Activated naive CD4-positive, alpha-beta T cell (primary cell): ENCODE measurements around the gene PAIP2.
"Not testable (repeated sequence)": the region's sequence is repeated elsewhere in the genome, so short reads cannot be mapped to it uniquely, and the experiment has no call there.

Source experiments
- DNase-seq, 4 experiments: peaks; one replicate each; lab custom pipeline; 2025; lab: John Stamatoyannopoulos, UW

PAIP2 gene

DNA sequence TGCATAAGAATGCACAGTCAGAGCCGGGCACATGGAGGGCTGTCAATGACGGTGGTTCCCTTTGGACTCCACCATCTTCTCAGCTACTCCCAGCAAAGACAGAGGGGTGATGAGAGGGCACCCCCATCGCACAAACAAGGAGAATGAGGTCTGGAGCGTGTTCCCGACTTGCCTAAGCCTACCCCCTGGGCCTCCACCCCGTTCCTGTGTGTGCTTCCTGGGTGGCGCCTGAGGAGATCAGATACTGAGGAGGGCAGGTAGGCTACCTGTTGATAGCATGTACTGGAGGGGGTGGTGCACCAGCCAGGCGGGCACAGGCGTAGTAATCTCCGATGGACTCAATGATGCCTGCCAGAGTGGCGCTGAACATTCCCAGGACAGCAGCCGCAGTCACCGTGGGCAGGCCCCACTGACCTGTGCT is 37.3 kb downstream of the PAIP2 start:
- DNase-seq: no peak

DNA sequence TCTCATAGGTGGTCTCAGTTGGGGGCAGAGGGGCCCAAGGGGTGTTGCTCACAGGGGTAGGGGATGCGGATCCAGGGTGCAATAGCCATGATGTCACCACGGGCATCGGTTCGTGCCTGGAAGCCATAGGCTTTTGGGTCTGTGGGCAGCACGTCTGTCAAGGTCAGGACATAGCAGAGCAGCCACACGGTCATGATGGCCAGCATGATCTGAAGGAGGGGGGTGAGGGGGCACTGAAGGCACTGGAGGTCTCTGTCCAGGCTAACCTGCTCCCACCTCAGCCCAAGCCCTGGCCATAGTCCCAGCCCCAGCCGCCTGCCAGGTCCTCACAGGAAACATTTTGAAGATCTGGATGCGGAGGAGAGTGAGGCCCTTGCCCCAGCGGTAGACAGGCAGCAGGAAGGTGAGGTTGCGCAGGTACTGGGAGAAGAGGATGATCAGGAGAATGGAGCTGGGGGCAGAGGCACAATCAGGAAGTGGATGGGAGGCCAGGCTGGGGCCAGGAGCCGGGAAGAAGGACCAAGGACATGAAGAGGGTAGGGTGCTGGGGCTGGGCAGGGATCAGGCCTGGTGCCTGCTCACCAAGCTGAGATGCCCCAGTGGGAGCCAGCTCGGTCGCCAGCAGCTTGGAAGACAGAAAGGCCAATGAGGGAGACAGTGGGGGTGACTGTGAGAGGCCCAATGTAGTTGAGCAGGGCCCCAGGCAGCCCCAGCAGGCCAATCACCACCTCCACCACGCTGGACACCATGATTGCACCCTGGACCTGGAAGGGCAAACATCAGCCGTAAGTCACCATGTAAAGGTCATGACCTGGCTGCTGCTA is 38.2 kb downstream of the PAIP2 start:
- DNase-seq: no peak

DNA sequence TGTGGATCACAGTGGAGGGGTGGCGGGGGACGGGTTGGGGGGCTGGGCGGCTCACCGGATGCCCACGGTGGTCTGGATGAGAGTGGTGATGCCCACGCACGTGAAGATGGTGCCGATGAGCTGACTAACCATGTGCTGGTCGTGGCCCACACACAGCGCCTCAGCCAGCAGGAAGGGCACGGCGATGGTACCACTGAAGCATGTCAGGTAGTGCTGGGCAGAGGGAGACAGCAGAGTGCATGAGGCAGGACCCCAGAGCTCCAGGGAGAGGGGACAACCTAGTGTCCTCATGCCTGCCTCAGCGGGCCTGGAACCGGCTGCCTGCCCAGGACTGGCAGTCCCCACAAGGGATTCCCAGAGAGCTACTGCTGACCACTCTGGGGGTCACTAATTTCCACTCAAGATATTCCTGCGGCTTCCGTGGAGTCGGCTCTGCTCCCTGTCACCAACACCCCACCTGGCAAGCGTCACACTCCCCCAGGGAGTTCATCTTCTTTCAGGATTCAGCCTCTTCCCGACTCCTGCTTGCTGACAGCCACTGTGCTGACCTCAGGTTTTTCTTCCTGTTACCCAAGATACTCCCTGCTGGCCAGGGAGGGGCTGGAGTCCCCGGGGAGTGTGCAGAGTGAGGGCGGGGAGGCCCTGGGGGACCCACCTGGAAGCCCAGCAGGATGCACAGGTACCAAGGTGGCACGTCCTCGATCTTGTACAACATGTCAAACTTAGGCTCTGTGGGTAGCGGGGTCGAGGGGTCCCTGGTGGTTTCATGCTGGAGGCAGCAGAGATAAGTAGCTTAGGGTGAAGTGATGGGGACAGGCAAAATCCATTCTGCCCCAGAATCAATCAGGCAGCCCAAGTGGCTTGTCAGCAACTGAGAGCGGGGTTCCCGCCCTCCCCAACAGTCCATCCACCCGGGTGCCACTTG is 40.4 kb downstream of the PAIP2 start:
- no peak for DNase-seq

DNA sequence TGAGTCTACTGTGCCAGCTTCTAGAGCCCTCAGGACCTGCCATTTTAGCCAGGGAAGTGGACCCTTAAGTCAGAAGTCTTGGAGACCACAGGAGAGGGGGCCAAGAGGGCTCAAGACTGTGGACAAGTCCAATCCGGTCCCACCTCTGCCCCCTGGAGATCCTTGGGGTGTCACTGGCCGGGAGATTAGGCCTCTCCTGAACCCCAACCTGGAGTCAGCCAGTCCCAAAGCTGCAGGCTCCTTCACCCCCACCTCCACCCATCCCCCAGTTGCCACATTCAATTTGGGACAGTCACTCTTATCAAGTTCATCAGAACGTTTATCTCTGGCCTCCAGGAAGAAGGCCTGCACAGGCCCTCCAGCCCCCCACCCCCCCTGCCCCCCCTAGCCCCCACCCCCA is 41.2 kb downstream of the PAIP2 start:
- no peak for DNase-seq

DNA sequence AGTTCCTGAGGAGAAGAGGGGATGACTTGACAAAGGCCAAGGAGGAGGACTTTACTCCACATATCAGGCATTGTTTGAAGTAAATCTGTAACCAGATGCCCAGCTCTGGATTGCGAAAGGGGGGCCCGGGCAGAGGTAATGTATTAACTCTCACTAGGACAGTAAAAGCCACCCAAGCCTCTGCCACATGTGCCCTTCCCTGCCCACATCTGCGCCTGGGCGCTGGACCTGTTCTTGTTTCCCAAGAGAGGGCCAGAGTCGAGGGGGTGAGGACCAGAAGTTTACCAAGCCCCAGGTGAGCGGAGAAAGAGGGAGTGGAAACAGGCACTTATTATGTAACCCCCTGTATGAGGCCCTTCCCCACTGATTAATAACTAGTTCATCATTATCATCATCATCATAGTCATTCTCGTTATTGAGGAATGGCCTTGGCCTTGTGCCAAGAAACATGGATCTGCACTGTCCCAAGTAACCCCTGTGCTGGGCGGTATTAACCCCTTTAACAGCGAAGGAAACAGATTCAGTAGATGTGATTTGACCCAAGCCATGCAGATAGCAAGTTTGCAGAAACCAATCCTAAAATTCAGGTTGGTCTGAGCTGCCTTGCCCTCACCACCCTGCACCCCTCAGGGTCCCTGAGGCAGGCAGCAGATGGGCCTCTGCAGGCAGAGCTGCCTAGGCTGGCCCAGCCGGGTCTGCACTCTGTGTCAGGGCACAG is 41.8 kb downstream of the PAIP2 start, which contains the start of gene SLC23A1:
TSS of gene SLC23A1 (minus strand) at position 23 of the 718 bp plus-strand sequence. CDS start 44 bp downstream, outside the sequence.
- no peak for DNase-seq

DNA sequence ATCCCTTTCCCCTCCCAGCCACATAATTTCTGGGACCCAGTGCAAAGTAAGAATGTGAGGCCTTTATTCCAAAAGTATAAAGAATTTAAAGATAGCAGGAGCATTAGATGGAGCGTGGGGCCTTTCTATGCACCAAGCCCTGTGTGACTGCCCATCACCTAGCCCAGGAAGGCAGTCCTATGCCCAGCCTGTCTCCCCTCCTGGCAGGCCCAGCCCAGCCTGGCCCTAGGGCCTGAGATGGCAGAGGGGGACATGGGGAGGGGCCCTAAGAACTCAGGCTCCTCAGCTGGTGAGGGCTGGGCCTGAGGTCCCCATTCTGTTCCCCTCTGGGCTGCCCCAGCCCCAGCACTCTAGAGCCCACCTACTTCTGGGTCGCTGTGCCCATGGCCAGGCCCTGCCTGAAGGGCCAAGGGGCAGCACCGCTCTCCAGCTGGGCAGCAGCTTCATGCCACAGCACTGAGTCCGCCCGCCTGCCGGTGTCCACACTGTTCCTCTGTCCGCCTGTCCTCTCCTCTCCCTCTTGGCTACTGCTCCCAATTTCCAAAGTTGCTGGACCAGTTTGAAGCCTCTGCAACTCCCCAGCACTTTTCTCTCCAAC is 42.4 kb downstream of the PAIP2 start:
- no peak for DNase-seq

DNA sequence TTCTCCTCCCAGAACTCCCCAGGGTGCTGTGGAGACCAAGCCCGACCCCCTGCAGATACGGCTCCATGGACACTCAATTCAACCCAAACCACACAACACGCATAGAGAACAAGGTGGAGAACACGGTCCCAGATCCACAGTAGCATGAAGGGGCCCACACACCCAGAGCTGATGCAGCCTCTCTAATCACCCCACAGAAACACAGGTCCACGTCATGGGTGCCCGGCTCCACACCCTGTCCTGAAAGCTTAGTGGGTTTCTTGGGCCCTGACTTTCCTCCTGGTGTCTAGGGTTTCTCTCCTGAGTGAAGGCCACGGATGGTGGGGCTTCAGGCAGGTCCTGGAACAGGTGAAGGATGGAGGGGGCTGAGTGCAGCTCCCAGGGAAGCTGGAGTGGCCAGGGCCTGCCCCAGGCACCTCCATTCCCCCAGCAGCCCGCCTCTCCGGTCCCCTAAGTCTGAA is 43.0 kb downstream of the PAIP2 start:
- DNase-seq: no peak

DNA sequence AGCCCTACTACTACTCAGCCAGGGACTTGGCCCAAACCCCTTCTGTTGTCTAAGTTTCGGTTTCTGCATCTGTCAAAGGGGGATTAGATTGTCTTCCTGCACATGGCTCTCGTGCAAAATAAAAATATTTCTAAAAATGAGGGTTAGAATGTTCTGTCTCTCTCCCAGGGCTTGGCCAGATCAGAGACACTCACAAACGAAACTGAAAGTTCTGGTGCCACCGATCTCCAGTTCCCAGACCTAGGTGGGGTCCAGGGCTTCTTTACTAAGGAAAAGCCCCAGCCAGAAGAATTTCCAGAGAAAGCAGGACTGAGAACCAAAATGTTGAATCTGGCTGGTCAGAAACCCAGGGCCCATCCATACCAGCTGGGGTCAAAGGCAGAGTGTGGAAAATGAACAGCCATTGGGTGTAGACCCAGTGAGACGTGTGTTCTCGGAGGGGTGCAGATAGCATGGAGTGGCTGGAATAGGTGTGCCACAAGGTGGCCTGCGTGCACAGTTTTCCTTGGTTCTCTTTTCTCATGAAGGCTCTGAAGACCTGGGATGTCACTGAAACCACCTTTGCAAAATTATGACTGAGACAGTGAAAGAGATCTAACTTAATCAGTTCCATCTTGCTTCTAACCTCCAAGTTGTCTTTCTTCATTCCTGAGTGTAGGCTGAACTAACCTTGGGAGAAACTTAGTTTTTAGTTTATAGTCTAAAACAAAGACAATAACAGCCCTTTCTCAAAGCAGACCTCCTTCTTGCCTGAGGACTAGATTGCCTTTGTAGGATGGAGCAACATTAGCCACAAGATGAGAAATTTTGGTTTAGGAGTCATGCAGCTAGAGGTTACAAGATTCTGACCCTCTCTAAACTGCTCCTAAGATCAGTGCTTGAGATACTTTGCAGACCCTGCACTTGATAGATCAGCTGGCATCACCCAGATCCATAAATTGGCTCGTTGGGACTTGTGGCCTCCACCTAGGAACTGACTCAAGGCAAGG is 43.7 kb downstream of the PAIP2 start:
- DNase-seq: no peak

DNA sequence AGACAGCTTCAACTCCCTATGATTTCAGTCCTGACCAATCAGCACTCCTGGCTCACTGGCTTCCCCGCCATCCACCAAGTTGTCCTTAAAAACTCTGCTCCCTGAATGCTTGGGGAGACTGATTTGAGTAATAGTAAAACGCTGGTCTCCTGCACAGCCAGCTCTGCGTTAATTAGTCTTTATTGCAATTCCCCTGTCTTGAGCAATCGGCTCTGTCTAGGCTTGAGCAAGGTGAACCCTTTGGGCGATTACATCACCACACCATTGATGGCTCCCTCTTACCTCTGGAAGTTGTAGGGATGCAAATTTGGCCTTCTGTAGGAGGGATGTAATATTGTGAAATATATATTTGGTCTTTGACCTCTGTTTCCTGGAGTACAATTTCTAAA is 44.4 kb downstream of the PAIP2 start:
- DNase-seq: no peak

DNA sequence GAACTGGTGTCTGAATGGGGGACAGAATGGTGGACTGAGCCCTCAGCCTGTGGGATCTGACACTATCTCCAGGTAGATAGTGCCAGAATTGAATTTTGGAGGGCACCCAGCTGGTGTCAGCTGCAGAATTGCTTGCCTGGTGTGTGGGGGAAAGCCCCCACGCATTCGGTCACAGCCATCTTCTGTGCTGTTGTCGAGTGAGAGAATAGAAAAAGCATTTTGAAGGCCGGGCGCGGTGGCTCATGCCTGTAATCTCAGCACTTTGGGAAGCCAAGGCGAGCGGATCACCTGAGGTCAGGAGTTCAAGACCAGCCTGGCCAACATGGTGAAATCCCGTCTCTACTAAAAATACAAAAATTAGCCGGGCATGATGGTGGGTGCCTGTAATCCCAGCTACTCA is 45.3 kb downstream of the PAIP2 start:
- not testable (repeated sequence) for DNase-seq

DNA sequence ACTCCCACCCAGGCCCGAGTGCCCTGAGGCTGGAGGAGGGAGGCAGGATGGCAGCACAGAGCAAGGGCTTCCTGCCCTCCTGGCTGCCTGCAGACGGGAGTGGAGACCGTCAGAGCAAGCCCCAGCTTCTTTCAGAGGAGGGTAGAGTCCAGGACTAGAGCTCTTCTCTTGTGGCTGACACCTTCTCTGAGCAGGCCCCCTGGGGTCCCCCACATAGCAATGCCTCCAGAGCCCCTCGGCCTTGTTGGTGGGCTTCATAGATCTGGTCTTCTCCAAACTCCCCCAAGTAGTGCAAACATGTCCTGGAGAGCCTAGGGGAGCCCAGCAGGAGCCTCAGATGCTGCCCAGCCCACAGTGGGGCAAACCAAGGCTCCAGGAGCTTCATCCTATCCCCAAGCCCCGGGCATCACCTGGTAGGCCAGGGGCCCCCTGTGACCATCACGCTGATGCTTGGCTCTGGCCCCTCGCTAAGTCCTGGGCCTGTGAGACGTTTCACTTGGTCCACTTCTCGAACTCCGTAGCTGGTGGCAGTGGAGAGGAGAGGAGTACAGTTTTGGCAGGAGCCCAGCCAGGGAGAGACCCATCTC is 46.0 kb downstream of the PAIP2 start:
- no peak for DNase-seq

DNA sequence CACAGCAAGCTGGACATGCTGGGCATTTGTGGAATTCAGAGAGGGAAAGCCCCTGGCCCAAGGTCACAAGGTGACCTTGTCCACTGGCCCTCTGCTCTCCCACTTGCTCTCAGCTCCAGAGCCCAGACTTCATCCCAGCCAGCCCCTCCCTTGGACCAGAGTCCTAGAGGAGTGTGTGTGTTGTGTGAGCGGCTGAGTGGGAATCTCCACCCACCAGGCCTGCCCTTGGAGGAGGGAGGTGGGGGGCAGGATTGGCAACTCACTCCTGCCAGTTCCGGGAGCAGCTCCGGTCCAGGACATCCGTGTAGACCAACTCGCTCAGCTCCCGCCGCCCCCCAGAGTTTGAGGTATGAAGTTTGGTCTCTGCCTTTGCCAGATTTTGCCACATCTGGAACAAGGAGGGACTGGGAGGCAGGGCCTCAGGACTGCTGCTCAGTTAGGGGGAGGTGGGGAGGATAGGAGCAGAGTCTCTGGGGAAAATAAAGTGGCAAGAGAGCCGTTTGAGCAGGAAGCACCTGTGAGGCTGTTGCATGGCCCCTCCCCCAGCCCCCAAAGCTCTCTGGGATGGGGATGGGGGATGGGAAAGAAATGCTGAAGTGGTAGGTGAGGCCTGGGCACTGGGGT is 46.7 kb downstream of the PAIP2 start:
- no peak for DNase-seq

DNA sequence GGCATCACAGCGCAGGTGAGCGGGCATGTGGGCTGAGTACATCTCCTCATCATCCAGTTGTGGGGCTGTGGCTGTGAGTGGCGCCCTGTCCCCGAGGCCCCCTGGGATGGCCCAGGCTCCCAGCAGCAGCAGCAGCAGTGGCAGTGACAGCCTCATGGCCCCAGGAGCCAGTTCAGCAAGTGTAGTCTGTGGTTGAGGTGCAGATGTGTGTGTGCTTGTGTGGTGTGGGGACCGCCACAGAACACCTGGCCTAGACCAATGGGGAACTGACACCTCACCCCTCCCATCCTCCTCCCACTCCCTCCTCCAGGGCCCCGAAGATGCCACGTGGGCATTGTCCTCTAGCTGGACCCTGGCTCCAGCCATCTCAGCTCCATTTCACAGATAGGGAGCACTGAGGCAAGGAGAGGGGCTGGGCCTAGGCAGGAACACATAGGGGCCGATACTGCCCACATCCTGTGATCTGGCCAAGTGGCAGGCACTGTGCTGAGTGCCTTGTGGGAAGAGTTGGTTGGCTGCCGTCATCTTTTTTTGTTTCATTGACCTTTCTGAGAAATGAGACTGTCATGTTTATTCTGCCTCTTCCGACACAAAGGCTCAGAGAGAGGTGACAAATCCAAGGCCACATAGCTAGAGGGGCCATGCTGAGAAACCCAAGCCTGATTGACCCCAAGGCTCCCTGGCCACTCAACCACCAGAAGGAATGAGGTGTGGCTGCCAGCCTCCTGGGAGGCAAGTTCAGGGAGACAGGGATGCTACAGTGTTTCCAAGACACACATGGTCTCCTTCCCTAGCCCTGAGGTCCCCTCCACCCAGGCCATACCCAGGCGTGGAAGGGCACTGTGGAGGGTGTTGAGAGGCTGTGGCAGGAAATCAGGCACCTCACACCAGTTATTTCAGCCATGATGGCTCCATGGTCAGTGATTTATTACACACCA is 48.3 kb downstream of the PAIP2 start, which contains the start of gene MZB1:
TSS of gene MZB1 (minus strand) at position 213 of the 938 bp plus-strand sequence. CDS start at position 156, 57 bp downstream.
- no peak for DNase-seq

DNA sequence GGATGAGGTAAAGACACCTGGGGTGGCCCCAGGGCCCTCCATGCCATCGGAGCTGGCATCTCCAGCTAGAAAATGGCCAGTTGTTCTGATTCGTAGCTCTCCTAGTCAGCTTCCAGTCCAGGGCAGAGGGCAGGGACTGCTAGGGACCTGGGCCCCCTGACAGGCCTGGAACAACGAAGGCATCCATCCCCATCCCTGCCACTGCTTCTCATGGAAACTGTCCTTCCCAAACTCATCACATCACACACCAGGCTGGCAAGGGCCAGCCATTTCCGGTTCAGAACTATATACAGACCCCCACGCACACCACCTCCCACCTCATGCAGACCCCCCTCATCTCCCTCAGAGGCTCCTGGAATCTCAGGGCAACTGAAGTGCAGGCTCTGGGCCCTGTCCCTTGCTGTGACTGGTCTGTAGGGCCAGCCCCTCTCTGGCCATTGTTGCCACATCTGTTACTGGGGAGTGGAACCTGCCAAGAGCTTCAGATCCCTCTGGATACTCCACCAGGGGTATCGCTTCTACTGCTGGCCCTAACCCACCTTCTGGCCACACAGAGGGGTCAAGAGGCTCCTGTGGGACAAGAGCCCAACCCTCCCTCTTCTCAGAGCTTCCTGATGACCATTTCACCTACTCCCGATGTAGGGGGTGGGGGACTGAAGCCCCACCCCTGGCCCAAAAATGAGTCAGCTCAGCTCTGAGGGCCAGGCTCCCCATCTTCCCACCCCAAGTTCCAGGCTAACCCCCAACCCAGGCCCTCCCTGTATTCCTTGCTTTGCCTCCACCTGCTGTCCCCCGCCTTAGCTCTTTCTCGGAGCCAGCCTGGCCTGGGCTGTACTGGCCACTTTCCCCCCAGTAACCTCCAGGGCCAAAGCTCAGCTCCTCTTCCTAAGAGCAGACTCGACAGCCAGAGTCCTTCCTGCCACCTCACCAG is 49.2 kb downstream of the PAIP2 start:
- no peak for DNase-seq

DNA sequence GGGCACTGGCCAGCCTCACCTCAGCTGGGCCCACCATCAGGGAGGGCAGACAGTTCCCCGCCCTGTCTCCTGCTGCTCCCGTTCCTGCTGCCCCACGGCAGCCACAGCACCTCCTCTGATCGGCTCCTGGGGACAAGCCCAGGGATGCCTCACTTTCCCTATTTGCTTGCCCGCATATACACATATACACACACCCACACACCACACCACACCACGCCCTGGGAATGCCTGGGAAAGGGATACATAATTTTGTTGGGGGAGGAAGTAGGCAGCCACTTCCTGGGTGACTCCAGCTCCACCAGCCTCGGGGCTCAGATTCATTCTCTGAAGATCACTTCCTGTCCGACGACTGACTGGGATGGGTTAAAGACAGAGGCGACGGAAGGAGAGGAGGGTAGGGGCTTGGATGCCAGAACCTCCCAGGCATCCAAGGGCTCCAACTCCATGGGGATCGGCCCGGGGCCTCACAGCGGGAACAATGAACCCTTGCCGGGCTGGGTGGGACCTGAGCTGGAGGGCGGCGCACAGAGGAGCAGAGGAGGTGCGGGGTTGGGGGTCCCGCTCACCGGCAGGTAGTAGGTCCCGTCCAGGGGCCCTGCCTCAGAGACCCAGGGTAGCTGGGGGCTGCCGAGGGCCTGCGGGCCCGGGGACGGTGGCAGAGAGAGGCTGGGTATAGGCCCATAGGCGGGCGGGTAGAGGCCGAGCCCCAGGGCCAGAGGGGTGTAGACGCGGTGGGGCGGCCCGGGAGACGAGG is 50.1 kb downstream of the PAIP2 start:
- DNase-seq: no peak

DNA sequence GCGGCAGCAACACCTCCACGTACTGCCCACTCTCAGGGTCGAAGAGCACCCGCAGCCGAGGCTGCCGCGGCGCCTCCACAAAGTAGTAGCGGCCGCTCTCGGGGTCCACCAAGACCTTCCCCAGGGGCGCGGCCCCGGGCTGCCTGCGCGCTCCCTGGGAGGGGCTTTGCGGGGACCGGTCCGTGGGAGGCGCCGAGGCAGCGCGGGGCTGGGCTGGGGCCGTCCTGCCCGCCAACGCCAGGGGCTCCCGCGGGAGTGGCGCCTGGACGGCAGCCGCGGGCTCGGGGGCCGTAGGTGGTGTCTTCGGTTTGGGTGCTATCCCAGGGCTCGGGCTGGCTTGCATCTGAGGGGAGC is 50.6 kb downstream of the PAIP2 start:
- no peak for DNase-seq
